ENCODE data around the gene AKAP13.
"Not testable (repeated sequence)": the region's sequence is repeated elsewhere in the genome, so short reads cannot be mapped to it uniquely, and the experiment has no call there.

The AKAP13 gene

DNA sequence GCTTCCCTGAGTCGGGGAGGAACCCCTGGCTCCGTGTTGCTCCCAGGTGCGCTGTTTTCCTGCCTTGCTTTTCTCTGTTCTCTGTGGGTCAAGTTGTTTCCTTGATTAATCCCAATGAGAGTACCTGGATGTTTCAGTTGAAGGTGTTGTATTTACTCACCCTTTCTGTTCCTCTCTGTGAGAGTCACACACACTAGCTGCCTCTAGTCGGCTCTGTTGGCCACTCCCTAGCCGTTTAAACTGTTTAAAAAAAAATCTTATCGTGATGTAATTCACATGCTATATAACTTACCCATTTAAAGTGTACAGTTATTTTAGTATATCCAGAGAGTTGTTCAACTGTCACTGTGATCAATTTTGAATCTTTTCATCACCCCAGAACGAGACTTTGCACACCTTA is 74.0 kb downstream of the AKAP13 start:
- no peak for DNase-seq

DNA sequence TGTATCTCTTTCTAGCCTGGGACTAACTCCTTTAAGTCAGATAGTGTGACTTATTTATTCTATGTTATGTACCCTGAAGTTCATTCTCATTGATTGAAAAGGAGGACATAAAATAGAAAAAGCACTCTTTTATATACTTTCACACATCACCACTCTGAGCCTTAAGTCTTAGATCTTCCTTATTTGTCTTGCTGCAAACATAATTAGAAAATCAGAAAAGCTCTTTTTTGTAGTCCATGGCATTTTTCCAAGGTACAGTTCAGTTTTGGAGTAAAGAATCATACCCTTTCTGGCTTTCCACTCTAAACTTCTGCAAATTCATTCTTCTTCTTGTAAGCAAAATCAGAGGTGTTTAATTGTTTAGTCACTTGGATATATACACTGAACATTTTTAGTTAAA is 75.5 kb downstream of the AKAP13 start:
- DNase-seq: no peak

DNA sequence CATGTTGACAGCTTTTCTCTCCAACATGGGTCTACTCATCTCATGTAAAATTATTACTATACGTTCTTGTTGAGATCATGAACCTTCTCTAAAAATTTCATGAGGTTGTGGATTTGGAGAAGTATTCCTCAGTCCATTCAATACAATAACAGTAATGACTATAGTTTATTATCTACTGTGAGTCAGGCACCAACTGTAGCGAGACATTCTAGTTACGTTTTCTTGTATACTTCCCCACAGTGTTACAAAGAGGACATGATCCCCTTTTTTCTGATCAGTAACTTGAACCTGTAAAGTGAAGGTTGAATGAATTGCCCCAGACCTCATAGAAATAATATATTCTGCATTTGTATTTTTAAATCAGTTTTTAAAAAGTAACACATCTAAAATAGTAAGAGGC is 76.4 kb downstream of the AKAP13 start:
- DNase-seq: no peak

DNA sequence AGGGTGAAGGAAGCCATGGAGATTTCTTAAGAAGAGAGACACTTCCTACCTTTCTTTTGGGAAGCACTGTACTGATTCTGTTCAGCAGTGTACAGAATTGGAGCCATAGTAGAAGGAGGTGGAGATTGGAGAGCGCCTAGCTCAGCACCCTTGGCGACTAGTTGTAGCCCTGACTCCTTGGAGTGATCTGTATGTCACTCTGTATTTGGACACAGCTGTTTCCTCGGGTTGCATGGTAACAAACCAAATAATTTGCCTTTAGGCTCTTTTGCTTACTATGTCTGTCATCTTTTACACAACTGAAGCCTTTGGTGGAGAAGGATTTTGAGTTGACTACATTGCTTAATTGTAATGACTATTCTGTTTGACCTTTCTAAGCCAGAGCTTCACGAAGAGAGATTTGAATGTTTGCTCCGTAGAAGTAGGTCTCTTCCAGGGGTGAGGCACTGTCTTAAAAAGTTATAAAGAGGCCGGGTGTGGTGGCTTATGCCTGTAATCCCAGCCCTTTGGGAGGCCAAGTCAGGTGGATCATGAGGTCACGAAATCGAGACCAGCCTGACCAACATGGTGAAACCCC is 77.1 kb downstream of the AKAP13 start:
- DNase-seq: no peak

DNA sequence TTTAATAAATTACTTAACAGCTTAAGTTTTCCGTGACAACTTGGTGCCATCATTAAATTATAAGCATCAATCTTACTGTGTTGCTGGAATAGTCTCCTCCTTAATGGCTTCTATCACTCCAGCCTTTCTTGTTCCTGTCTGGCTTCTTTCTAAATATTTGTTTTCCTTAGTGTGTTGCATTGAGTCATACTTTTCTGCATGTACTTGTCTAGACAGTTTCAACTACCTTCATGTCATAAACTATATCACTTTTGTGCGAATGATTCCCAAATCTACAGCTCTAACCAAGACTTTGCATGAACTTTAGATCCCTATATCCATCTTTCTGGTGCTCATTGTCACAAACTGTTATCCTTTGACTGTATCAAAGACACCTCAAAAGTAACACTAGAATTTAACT is 78.4 kb downstream of the AKAP13 start:
- no peak for DNase-seq

DNA sequence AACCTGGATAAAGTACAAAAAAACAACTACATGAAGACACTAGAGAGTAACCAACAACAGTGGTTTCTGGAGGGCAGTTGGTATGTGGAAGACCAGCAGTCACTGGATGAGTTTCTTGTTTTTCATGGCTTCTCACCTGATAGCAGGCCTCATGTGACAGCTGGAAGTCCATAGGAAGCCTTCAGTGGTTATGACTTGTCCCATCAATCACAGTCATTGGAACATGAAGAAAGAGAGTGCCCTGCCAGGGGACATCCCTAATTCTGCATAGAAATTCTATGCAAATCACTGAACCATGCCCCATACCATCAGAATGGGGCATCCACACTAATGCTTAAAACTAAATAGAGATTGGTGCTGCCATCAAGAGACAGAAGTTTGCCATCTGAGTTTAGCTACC is 81.6 kb downstream of the AKAP13 start:
- no peak for DNase-seq

DNA sequence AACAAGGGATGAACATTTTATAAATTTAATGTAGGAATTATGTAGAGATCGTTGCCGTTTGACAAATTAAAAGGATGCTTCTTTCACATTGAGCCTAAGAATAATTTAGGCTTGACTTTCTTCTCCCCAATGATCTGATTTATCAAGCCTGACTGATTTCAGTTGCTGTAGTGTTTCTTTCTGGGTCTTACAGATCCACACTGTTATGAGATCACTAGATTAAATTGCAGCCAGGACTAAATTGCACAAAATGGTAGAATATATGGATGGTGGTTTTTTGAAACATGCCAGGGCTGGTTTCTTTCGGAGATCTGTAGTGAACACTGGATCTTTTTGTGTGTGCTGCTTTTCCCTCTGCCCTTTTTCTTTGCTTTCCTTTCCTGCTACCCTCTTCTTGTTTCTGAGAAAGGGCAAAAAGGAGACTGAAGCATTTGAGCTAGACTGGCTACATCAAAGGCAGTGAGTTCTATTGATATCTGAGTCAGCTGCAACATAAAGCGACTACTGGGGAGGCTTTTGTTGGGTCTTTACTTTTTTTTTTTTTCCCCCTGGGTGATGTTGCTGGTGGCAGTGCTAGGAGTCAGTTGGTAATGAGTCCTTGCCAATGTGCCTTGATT is 83.0 kb downstream of the AKAP13 start:
- DNase-seq: no peak

DNA sequence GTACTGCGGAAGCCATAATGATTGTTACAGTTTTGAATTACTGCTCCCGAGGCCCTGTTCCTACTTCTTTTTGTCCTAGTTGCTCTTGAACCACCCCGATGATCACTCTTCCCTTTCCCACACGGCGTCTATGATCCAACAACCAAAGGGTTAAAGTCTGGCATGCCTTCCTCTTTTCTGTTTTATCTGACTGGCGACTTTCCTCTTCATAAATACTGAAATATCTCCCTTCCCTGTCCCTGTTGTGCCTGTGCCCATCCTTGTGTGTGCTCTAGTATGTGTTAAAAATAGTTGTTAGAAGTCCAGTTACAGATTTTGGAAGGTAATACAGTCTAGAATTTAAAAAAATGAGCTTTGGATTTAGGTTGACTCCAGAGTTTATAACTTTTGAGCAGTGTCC is 83.6 kb downstream of the AKAP13 start:
- DNase-seq: no peak

DNA sequence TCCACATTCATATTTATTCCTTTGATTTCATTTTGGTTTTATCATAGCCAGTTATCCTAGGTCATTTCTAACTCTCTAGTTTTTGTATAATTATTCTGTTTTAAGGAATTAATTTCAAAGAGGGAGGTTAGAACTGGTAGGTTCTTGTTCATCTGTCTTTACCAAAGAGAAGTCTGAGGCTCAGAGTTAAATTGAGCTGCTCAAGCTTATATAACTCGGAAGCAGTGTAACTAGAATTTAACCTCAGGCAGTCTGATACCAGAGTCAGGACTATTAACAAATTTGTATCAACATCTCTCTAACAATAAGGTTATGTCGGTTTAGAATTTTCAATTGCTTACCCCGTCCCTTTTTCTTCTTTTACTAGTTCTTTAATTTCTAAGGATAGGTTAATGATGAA is 84.1 kb downstream of the AKAP13 start:
- no peak for DNase-seq

DNA sequence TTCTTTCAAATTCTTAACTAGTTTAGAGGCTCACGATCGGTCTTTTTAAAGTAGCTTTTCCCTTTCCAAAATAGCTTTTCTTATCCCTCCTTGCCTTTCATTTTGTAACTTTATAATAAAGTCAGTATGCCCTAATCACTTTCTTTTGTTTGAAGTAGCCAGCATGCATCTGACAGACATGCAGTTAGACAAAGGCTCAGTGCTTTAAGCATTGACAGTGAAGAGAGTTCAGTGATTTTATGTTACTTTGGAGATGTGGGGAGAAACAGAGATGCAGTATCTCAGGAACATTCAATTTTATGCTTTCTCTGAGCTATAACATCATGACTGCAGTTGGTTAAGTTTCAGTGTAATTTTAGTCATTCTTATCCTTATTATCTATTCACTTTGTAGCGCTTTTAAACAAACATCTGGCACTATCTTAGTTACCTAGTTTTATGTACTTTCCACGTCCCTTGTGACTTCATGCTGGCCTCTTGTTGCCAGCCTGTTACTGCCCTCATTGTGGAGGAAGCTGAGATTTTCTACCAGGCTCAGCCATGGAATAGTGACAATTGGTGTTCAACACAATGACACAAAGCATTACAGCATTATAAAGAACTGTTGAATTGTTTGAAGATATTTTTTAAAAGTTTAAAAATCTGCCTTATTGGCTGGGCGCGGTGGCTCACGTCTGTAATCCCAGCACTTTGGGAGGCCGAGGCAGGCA is 90.3 kb downstream of the AKAP13 start:
- no peak for DNase-seq

DNA sequence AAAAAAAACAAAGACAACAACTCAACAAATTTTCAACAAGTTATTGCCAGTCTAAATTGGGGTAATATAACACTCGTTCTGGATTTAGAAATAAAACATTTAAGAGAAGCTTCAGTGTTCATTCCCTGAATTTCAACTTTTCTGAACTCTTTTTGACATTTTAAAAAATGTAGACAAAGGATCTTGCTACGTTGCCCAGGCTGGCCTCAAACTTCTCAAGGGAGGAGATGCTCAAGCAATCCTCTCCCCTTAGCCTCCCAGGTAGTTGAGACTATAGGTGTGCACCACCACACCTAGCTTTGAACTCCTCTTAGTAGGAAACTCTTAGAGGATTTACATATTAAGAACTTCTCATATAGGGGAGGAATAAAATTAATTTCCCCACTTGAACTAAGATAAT is 91.9 kb downstream of the AKAP13 start:
- DNase-seq: no peak

DNA sequence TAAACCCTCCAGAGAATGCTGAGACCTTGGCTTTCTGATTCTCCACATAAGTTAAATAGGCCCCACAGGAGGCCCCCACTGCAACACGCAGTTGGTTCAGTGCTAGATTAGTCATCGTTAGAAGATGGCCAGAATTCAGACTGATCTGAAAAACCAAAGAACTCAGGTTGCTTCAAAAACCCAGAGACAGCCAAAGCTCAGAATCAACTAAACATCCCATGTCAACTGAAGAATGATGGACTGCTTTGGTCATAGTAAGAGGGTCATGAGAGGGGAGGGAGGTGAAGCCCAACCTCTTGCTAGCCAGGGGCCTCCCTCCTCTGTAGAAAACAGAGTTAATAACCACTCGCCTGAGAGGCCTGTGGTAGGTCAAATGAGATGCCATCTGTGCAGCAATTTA is 93.1 kb downstream of the AKAP13 start:
- no peak for DNase-seq

DNA sequence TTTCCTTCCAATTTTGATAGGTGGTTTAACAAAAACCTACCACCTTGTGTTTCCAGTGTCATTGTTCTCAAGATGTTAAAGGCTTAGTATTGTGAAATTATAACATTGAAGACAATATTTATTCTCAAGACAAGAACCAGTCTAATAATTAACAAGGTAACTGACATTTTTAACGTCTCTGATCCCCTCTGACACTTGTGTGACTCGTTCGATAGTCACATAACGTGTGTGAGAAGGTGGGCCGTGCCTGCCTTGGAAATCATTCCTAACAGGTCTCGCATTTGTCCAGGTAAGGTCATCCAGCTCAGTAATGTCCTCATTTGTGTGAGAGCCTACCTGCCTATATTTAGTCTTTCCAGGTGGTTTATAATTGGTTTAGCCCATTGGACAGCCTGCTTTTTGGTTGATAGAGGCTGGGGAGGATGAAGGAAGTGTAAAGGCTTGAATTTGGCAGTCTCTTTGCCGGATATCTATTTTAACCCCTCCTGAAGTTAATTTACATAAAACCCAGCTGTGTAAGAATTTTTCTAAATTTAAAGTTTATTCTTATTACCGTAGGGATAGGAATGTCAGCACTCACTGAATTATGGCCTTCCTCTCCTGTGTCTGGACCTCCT is 94.4 kb downstream of the AKAP13 start:
- DNase-seq: no peak

DNA sequence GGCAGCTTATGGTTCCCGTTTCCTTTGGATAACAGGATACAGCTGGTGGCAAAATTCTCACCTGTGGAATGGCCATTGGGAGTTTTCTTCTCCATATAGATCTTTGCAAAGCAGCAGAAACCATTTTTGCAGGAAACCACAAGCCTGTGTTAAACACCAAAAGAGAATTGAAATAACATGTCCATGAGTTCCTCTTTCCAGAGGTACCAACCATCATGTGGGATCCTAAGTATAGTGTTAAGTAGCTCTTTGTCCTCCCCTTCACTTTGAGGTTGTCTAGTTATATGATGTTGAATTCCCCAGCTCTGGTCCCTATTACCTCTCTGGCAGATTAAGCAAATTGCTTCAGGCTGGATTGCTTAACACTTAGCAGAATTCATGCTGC is 94.9 kb downstream of the AKAP13 start:
- no peak for DNase-seq

DNA sequence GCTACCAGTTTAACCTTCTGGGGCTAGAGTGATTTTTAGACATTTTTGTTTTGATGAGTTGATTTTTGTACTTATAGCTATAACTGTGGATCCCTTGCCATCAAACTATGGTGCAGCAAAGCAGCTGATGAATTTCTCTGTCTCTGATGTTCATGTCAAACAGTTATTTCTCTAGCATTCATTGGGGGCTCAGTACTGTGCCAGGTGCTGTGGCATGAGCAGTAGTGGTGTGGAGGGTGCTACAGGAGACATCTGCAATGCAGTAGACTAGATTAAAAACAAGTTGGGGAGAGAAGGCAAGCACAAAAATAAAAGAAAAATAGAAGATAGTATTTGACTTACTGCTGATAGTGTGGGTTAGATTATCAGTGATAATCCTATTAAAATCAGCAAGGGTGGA is 95.3 kb downstream of the AKAP13 start:
- DNase-seq: no peak

DNA sequence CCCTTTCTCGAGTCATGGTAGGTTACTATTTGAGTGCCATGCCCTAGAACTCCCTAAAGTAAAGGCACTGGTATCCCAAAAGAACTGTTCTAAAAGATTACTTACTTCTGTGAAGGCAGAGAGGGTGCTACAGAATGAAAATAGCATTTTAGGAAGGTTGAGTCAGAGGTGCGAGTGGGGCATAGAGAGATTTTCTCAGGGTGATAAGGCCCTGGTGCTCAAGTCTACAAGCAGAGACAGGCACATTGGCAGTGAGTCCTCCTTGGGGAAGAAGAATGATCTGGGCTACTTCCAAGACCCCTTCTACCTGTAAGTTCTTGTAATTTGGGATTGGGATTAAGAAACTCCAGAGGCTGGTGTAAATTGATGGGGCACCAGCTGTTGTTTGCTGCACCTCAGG is 96.7 kb downstream of the AKAP13 start:
- no peak for DNase-seq

DNA sequence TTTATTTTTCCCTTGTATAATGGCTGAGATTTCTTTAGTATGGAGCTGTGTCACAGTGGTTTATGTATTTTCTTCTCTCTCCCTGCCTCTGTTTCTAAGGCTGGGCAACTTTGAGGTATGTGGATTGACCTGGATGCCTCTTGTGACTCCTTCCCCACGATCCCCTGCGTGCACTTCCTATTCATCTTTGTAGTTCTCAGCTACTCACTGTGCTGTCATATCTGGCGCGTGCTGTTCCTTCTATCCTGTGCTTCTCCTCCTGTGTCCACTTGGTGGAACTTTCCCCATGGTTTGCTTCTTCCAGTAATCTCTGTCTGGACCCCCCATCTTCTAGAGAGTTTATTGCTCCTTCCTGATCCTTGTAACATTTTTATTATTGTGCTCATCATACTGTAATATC is 97.3 kb downstream of the AKAP13 start:
- DNase-seq: no peak

DNA sequence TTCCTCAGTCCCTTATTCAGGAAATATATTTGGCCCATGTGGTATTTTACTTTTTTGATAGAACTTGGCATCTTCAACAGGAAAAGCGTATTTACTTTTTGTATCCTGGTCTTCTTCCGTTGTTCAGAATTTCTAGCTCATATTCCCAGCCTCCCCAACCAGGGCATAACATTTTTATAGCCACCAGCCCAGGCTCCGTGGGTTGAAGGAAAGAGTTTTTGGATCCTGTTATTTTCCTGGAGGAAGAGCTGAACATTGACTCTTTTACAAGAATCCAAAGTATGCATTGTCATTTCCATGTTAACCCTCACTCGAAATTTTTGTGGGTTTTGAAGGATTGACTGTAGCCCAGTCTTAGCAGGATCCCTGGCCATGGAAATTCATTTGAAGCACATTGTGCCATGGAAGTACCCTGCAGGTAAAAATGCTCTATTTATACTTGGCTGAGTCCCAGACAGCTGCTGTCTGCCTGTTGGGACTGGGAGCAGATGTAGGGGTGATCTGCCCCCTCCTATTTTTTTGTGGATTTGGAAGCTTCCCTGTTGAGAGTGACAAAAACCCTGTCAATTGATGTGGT is 98.8 kb downstream of the AKAP13 start:
- DNase-seq: no peak

DNA sequence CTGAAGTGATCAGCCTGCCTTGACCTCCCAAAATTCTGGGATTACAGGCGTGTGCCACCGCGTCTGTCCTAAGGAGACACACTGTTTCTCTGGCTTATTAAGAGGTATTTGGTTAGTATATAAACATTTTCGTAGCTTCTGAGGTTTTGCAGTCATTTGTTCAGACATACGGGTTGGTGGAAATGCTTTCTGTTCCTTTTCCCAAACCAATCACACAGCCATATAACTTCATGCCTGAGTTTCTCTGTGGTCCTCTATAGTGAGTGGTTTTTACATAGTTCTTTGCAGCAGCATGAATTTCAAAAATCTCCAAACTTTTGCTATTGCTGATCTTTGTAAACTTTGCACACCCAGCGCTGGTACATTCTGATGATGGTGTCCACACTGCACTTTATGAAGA is 100.5 kb downstream of the AKAP13 start:
- DNase-seq: no peak

DNA sequence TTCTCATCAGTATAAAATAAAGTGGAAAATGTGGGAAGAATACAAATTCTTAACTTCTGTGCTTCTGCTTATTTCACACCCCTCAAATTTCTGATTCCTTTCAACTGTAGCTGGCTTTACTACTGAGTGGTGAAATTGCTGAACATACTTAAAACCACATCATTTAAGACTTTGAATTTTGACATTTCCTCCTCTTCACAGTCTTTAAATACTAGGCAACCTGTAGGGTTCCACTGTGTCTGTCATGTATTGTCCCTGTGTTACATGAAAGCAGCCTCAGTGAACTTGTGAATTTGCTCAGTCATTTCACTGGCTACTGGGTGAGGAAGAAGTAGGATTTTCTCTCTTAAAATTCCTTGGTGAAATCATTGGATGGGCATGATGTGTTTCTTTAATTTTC is 101.1 kb downstream of the AKAP13 start:
- DNase-seq: not testable (repeated sequence)

DNA sequence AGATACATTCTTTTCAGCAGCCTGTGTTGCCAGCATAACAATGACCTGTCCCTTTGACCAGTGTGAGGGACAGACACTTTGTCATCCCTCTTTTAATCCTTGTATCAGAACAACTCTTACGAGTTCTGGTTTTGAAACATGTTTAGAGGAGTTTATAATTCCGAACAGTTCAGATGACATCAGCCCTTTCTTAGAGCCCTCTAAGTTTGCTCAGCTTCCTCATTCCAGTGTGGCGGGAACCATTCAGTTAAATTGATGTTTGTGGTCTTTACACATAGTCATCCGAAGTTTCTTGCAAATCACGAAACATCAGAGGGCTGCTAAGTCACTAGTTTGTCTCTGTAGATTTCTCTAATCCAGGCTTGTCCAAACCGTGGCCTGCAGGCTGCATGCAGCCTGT is 102.5 kb downstream of the AKAP13 start:
- no peak for DNase-seq

DNA sequence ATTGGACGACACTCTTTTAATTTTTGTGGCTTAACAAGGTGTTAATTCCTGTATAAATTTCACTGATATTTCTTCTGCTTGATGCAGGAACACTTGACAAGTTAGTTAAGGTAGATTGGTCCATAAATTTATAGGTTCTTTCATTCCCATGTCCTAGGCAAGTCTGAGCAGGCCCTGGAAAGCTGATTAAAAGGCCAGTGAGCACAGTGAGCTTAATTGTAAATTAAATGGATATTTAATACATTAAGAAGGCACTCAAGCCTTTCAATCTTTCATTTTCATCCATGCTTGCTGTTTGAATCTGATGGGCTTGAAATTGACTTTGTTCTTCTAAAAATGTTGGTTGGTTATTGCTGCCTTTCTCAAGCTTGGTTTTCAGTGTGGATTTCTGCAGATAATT is 103.6 kb downstream of the AKAP13 start:
- DNase-seq: not testable (repeated sequence)

DNA sequence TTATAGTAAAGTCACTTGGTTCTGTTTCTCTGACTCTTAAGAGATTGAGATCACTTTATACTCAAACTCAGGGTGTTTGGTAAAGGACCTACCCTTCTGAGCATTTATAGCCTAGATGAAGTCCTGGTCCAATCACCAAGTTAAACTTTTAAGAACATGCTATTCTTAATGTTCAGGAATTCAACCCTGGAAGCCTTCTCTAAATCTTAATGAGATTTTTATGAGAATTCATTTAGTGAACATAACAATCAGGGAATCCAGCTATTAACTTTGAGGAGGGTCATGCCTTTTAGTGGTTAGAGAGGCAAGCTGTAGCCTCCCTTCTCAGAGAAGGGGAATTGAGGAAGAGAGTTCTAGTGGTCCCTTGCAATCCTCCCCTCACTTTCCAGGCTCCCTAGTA is 104.5 kb downstream of the AKAP13 start:
- not testable (repeated sequence) for DNase-seq

DNA sequence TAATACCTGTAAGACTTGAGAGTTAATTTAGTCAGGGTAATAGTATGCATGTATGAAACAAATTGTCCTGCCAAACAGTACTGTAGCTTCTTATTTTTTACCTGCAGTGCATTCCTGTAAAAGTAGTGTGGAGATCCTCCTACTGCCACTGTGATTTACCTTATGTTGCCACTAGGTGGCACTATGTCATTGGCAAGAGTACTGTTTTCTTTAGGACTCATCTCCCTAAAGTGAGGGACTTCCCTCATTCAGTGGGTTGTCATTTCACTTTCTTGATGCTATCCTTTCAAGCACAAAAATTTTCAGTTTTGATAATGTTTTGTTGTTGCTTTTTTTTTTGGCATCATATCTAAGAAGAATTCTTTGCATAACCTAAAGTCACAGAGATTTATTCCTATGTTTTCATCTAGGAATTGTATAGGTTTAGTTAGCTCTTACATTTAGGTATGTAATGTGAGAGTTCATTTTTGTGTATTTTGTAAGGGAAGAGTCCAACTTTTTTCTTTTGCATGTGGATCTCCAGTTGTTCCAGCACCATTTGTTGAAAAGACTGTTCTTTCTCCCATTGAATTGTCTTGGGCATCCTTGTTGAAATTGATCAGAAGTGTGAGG is 105.7 kb downstream of the AKAP13 start:
- peak; percentile 87 for DNase-seq
